ENCODE measurements around the gene RNF130.
"Not testable (repeated sequence)": the region's sequence is repeated elsewhere in the genome, so short reads cannot be mapped to it uniquely, and the experiment has no call there.

Gene RNF130

GRCh38 chr5:180001742-180002141 is 69.8 kb downstream of the RNF130 start:
- Histone ChIP-seq H3K27ac (no peak overlapping the region), H3K27me3 (ENCODE audit: control insufficient read depth, insufficient read depth, low read length) (no peaks in the 10 kb centered on the region), H3K9ac (no peak overlapping the region), H3K9me3 (ENCODE audit: control insufficient read depth, low read length) (no peaks in the 10 kb centered on the region), H3K79me2 (no peaks in the 10 kb centered on the region), H3K4me1 (no peaks in the 10 kb centered on the region), H2AFZ (no peak overlapping the region), H3K4me3 (ENCODE audit: low read depth, low read length) (no peak overlapping the region), H3K4me2 (ENCODE audit: low read length) (no peak overlapping the region), H3K36me3 (ENCODE audit: control insufficient read depth, insufficient read depth, low read length) (no peaks in the 10 kb centered on the region)
- TF ChIP-seq CTCF (IDR thresholded peaks at IDR 0.05), result no peak

DNA sequence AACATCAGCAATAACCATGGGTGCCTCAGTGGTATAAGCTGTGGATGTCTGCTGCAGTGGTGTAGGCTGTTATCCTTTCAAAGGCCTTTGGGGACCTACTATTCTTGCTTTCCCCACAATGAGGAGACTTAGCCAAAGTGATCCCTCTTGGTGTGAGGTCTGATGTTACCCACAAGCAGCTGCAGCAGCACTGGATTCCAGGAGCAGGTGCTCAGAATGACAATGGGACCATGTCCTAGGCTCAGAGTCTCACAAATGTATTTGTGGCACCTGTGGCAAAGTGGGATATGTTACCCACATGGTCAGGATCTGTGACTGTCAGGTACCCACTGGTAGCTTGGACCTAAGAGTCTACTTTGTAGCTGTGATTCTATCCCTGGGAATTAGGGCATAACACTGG is 70.4 kb downstream of the RNF130 start:
- no peaks in the 10 kb centered on the region for H3K9me3 ChIP-seq (ENCODE audit: control insufficient read depth, low read length)
- no peak overlapping the region for H2AFZ ChIP-seq
- no peaks in the 10 kb centered on the region for H3K79me2 ChIP-seq
- H3K36me3 ChIP-seq (ENCODE audit: control insufficient read depth, insufficient read depth, low read length), result no peaks in the 10 kb centered on the region
- H3K4me1 ChIP-seq, result no peaks in the 10 kb centered on the region
- no peak for TF ChIP-seq CTCF (IDR thresholded peaks at IDR 0.05)
- no peak overlapping the region for H3K27ac ChIP-seq
- H3K4me2 ChIP-seq (ENCODE audit: low read length), result no peak overlapping the region
- no peaks in the 10 kb centered on the region for H3K27me3 ChIP-seq (ENCODE audit: control insufficient read depth, insufficient read depth, low read length)
- H3K9ac ChIP-seq, result no peak overlapping the region
- H3K4me3 ChIP-seq (ENCODE audit: low read depth, low read length), result no peak overlapping the region

GRCh38 chr5:179998485-179998884 is 73.1 kb downstream of the RNF130 start:
- no peak overlapping the region for H3K4me3 ChIP-seq (ENCODE audit: low read depth, low read length)
- no peak overlapping the region for H3K9ac ChIP-seq
- no peaks in the 10 kb centered on the region for H3K4me1 ChIP-seq
- H3K27me3 ChIP-seq (ENCODE audit: control insufficient read depth, insufficient read depth, low read length), result no peaks in the 10 kb centered on the region
- H3K36me3 ChIP-seq (ENCODE audit: control insufficient read depth, insufficient read depth, low read length), result no peaks in the 10 kb centered on the region
- no peak overlapping the region for H2AFZ ChIP-seq
- no peak for TF ChIP-seq CTCF (IDR thresholded peaks at IDR 0.05)
- no peak overlapping the region for H3K27ac ChIP-seq
- H3K4me2 ChIP-seq (ENCODE audit: low read length), result no peak overlapping the region
- H3K79me2 ChIP-seq, result no peaks in the 10 kb centered on the region
- no peaks in the 10 kb centered on the region for H3K9me3 ChIP-seq (ENCODE audit: control insufficient read depth, low read length)

DNA sequence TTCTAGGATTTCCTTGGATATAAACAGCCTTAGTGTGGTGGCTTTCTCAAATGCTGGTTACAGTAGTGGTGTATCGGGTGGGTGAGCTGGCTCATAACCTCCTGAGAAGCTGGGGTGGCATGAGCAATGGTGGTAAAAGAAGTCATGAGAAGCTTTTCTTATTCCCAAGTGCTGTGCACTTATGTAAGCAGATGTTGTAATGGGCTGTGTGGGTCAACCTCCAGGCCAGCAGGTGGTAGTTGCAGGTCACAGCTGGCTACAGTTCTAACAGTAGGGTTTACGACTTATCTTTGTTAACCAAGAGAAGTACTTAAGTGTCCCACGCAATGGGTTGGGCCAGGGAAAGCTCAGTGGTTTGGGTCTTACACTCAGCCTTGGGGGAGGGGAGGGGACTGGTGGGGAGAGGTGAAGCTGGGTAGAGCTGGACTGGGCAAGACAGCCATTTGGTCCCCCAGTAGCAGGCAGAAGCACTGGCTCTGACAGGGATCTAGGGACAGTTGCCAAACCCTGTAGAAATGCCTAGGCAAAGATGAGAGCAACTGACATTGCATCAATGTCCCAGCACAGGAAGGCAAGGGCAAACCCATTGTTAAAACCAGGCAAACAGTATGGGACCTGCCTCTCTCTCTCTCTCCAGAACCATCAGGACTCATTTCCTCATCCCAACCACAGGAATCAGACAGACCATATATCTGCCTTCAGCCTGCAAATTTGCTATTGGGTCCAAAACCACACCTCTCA is 76.8 kb downstream of the RNF130 start:
- no peak overlapping the region for H3K9ac ChIP-seq
- no peaks in the 10 kb centered on the region for H3K27me3 ChIP-seq (ENCODE audit: control insufficient read depth, insufficient read depth, low read length)
- H3K36me3 ChIP-seq (ENCODE audit: control insufficient read depth, insufficient read depth, low read length), result no peaks in the 10 kb centered on the region
- no peaks in the 10 kb centered on the region for H3K9me3 ChIP-seq (ENCODE audit: control insufficient read depth, low read length)
- TF ChIP-seq CTCF (IDR thresholded peaks at IDR 0.05), result no peak
- H3K79me2 ChIP-seq, result no peaks in the 10 kb centered on the region
- no peaks in the 10 kb centered on the region for H3K4me1 ChIP-seq
- no peak overlapping the region for H3K27ac ChIP-seq
- no peak overlapping the region for H3K4me3 ChIP-seq (ENCODE audit: low read depth, low read length)
- H3K4me2 ChIP-seq (ENCODE audit: low read length), result no peak overlapping the region
- H2AFZ ChIP-seq, result no peak overlapping the region

- not testable (repeated sequence) for H3K27me3 ChIP-seq (ENCODE audit: control insufficient read depth, insufficient read depth, low read length); H3K9me3 ChIP-seq (ENCODE audit: control insufficient read depth, low read length); H3K79me2 ChIP-seq; H2AFZ ChIP-seq; H3K4me3 ChIP-seq (ENCODE audit: low read depth, low read length); H3K4me2 ChIP-seq (ENCODE audit: low read length); H3K36me3 ChIP-seq (ENCODE audit: control insufficient read depth, insufficient read depth, low read length); H3K9ac ChIP-seq; H3K27ac ChIP-seq; H3K4me1 ChIP-seq
These were observed 78.7 kb downstream of the RNF130 start for GRCh38 chr5:179992855-179993254.

Measured in parathyroid adenoma (tissue), 2 donors.